Uterus (tissue), 4 donors: ENCODE data around the gene TSKS. TPM values are rescaled to one million over a fixed set of nuclear protein-coding genes. Genes with fewer than 3 reads are reported as not detected.

Experiments used
- DNase-seq, 2 donors: peaks; one replicate each; pipeline ENCODE4 v3.0.0-alpha.2; 2019 to 2020
- H3K27ac ChIP-seq, 2 donors: fragments of 200-600 bp; sonication (generic); 1 replicate in 1 of 2; 2 replicates in 1 of 2; pipeline ENCODE4 v1.5.1; 2016 to 2018
- H3K27me3 ChIP-seq, 2 donors: fragments of 200-600 bp; sonication (generic); one replicate each; pipeline ENCODE4 v1.5.1; 2018 to 2019; ENCODE audit warnings: control low read depth in 1 of 2
- H3K36me3 ChIP-seq, 2 donors: fragments of 200-600 bp; sonication (generic); one replicate each; pipeline ENCODE4 v1.5.1; 2019; ENCODE audit warnings: control low read depth in 1 of 2
- H3K4me1 ChIP-seq, 2 donors: fragments of 200-600 bp; sonication (generic); one replicate each; pipeline ENCODE4 v1.5.1; 2018 to 2019; ENCODE audit warnings: control low read depth in 1 of 2
- H3K4me3 ChIP-seq, 2 donors: fragments of 200-600 bp; sonication (generic); 1 replicate in 1 of 2; 2 replicates in 1 of 2; pipeline ENCODE4 v1.5.1; 2018 to 2019; ENCODE audit warnings: mild to moderate bottlenecking in 1 of 2
- H3K9me3 ChIP-seq, 2 donors: fragments of 200-600 bp; sonication (generic); one replicate each; pipeline ENCODE4 v1.5.1; 2019; ENCODE audit warnings: control low read depth in 1 of 2
- CTCF ChIP-seq, 4 experiments: fragments of 200-600 bp in 2 of 4; fragments of 450-650 bp in 2 of 4; sonication (generic) in 2 of 4; IDR thresholded peaks; one replicate each; pipeline ENCODE4 v1.5.1; 2016 to 2019; ENCODE audit warnings: antibody characterized with exemption in 4 of 4, mild to moderate bottlenecking in 2 of 4, moderate library complexity in 1 of 4
- POLR2A ChIP-seq, 2 donors: fragments of 450-650 bp; IDR thresholded peaks; one replicate each; pipeline ENCODE4 v1.6.1; 2016; ENCODE audit warnings: antibody characterized with exemption in 2 of 2, mild to moderate bottlenecking in 1 of 2, moderate library complexity in 1 of 2
- intact Hi-C: fragments of 100-400 bp; cut with DNase I; formaldehyde crosslinking; loops from one replicate; pipeline ENCODE4 v1.15.1; 2023; ENCODE audit warnings: low total_unique reads
- total RNA-seq, 4 donors: library from RNA; depleted of rRNA in 3 of 4; stranded (reverse); fragments of >200 nt in 3 of 4; gene quantifications; one replicate each; pipeline versions ENCODE4 v1.1.0 to v1.2.4, GENCODE V29; 2014 to 2023
- donor health status: DM: yes; HTN: yes; CAD: no.

Gene TSKS
- total RNA-seq, 4 donors from 2014 or later, result 0.28 to 1.9 TPM; not detected in 2

DNA sequence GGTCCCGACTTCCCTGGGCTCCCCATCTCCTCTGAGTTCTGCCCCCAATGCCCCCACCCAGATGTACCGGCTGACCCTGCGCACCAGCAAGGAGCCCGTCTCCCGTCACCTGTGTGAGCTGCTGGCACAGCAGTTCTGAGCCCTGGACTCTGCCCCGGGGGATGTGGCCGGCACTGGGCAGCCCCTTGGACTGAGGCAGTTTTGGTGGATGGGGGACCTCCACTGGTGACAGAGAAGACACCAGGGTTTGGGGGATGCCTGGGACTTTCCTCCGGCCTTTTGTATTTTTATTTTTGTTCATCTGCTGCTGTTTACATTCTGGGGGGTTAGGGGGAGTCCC lies 43.5 kb upstream of the TSKS start:
- Histone ChIP-seq H3K36me3 (no peaks in the 10 kb centered on the region), H3K4me3 (no peak overlapping the region), H3K4me1 (peaks cover 0 to 8% of the 10 kb centered on the region in 2 donors), H3K9me3 (no peaks in the 10 kb centered on the region), H3K27ac (no peak overlapping the region), H3K27me3 (no peaks in the 10 kb centered on the region)
- TF ChIP-seq CTCF (IDR thresholded peaks at IDR 0.05) (no peak), POLR2A (IDR thresholded peaks at IDR 0.05) (no peak)
- intact Hi-C loops, result loop anchor here (5.0 kb wide), 1 partner anchor 39 kb away; the partner anchor contains the start of gene AP2A1
- no peak for DNase-seq

DNA sequence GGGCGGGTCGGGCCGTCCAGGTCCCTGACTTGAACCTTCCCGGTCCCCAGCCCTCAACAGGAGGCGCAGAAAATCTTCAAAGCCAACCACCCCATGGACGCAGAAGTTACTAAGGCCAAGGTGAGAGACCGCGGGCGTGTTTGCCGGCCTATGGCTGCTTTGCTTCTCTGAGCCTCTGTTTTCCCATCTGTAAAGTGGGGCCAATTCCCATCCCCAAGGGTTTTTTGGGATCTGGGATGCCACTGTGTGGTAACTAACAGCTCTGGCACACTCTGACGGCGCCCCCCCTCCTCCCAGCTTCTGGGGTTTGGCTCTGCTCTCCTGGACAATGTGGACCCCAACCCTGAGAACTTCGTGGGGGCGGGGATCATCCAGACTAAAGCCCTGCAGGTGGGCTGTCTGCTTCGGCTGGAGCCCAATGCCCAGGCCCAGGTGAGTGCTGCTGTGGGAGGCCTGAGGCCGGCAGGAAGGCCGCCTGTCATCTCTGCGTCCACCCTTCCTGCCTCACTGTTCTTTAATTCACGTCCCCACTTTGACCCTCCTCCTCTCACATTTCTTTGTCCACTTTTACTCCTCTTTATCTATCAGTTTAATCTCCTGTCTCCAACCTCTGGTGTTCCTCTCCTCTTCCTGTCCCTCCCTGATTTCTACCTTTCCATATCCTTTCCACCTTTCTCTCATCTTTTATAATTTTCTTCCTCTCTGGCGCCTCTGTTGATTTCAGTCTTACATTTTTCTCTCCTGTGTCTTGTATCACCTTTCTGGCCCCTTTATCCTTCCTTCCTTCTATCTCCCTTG lies 42.9 kb upstream of the TSKS start:
- Histone ChIP-seq H3K4me3 (no peak overlapping the region), H3K27me3 (no peaks in the 10 kb centered on the region), H3K36me3 (no peaks in the 10 kb centered on the region), H3K4me1 (peaks cover 0 to 8% of the 10 kb centered on the region in 2 donors), H3K27ac (no peak overlapping the region), H3K9me3 (no peaks in the 10 kb centered on the region)
- intact Hi-C loops, result loop anchor here (5.0 kb wide), 1 partner anchor 39 kb away; the partner anchor contains the start of gene AP2A1
- TF ChIP-seq POLR2A (IDR thresholded peaks at IDR 0.05) (no peak), CTCF (IDR thresholded peaks at IDR 0.05) (no peak)
- DNase-seq, result no peak

- Histone ChIP-seq H3K4me1 (peaks cover 0 to 5% of the 10 kb centered on the region in 2 donors), H3K4me3 (no peak overlapping the region), H3K9me3 (no peaks in the 10 kb centered on the region), H3K27me3 (no peaks in the 10 kb centered on the region), H3K27ac (no peak overlapping the region), H3K36me3 (no peaks in the 10 kb centered on the region)
- intact Hi-C loops, result no loop called here
- no peak for DNase-seq
- no peak for TF ChIP-seq POLR2A (IDR thresholded peaks at IDR 0.05)
- no peak for TF ChIP-seq CTCF (IDR thresholded peaks at IDR 0.05)
Observed at GRCh38 chr19:49803529-49803856, 40.4 kb upstream of the TSKS start.

DNA sequence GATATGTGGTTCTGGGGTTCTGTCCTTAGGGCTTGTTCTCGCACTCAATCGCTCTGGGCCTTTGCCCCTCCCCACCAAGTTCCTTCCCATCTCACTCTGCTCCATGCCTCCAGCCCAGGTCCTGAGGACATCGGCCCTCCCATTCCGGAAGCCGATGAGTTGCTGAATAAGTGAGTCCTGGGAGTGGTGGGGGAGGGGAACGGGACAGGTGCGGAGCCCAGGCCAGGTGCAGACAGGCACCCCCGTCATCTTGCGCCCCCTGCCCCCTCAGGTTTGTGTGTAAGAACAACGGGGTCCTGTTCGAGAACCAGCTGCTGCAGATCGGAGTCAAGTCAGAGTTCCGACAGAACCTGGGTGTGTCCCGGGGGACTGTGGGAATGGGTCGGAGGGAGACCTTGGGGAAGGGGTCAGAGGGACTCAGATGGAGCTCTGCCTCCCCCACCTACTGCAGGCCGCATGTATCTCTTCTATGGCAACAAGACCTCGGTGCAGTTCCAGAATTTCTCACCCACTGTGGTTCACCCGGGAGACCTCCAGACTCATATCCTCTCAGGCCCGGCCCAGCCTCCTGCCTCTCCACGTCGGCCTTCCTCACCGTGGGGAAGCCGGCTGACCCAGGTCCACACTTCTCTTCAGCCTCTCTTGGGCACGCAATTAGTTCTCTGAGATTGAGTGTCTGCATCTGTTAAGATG lies 39.9 kb upstream of the TSKS start:
- H3K36me3 ChIP-seq, result no peaks in the 10 kb centered on the region
- H3K4me3 ChIP-seq, result no peak overlapping the region
- H3K9me3 ChIP-seq, result no peaks in the 10 kb centered on the region
- peak; percentile 44 for DNase-seq
- H3K27ac ChIP-seq, result peak overlapping the region; percentile 64 to 70
- peaks cover 0 to 5% of the 10 kb centered on the region in 2 donors for H3K4me1 ChIP-seq
- H3K27me3 ChIP-seq, result no peaks in the 10 kb centered on the region
- intact Hi-C loops, result no loop called here
- TF ChIP-seq POLR2A (IDR thresholded peaks at IDR 0.05), result no peak
- TF ChIP-seq CTCF (IDR thresholded peaks at IDR 0.05), result no peak
